Prostate gland (tissue), 2 donors: Measurements from ENCODE around the gene CCDC127. TPM values are rescaled to one million over a fixed set of nuclear protein-coding genes. Genes with fewer than 3 reads are reported as not detected.

Source experiments
- DNase-seq: peaks from one replicate; pipeline ENCODE4 v3.0.0-alpha.2; 2019; ENCODE audit warnings: low spot score
- H3K27ac ChIP-seq, 2 donors: fragments of 200-600 bp; sonication (generic); 2 replicates each; pipeline ENCODE4 v1.5.1; 2017 to 2019
- H3K27me3 ChIP-seq: fragments of 200-600 bp; sonication (generic); replicated peaks from 2 replicates; pipeline ENCODE4 v1.5.1; 2019; ENCODE audit not compliant: insufficient read depth
- H3K36me3 ChIP-seq, 2 donors: fragments of 200-600 bp; sonication (generic); 1 replicate in 1 of 2; 2 replicates in 1 of 2; pipeline versions ENCODE4 v1.5.1 to v1.8.1; 2017 to 2019
- H3K4me1 ChIP-seq: fragments of 200-600 bp; sonication (generic); replicated peaks from 2 replicates; pipeline ENCODE4 v1.5.1; 2019
- H3K4me3 ChIP-seq, 2 donors: fragments of 200-600 bp; sonication (generic); 2 replicates each; pipeline ENCODE4 v1.5.1; 2017 to 2019
- H3K9me3 ChIP-seq: fragments of 200-600 bp; sonication (generic); 2 replicates; pipeline ENCODE4 v1.5.1; 2017
- POLR2A ChIP-seq: fragments of 450-650 bp; IDR thresholded peaks from one replicate; pipeline ENCODE4 v1.6.1; 2016; ENCODE audit warnings: antibody characterized with exemption, mild to moderate bottlenecking
- POLR2AphosphoS5 ChIP-seq: sonication (generic); formaldehyde crosslinking; IDR thresholded peaks from one replicate; pipeline ENCODE4 v1.6.1; 2017; ENCODE audit warnings: antibody characterized with exemption
- WGBS: methylation state at CpG from one replicate; pipeline ENCODE4 v1.1.5; 2018; 5-methylcytosine and 5-hydroxymethylcytosine counted together
- intact Hi-C: fragments of 100-400 bp; cut with DNase I; formaldehyde crosslinking; loops from one replicate; pipeline ENCODE4 v1.14.2; 2022
- total RNA-seq, 2 donors: library from RNA; depleted of rRNA; stranded (reverse); fragments of >200 nt; gene quantifications; one replicate each; pipeline ENCODE4 v1.1.0, GENCODE V29; 2016
- TF ChIP-seq, protein P1 (sequence below), 4 experiments: fragments of 200-600 bp in 2 of 4; fragments of 450-650 bp in 2 of 4; sonication (generic) in 2 of 4; IDR thresholded peaks; 1 replicate in 3 of 4; 2 replicates in 1 of 4; pipeline ENCODE4 v1.5.1; 2016 to 2019; ENCODE audit warnings: antibody characterized with exemption in 4 of 4, mild to moderate bottlenecking in 2 of 4, moderate library complexity in 2 of 4

The CCDC127 gene
- total RNA-seq, 2 donors from 2014 or later, result 4.7 to 5.2 TPM

DNA sequence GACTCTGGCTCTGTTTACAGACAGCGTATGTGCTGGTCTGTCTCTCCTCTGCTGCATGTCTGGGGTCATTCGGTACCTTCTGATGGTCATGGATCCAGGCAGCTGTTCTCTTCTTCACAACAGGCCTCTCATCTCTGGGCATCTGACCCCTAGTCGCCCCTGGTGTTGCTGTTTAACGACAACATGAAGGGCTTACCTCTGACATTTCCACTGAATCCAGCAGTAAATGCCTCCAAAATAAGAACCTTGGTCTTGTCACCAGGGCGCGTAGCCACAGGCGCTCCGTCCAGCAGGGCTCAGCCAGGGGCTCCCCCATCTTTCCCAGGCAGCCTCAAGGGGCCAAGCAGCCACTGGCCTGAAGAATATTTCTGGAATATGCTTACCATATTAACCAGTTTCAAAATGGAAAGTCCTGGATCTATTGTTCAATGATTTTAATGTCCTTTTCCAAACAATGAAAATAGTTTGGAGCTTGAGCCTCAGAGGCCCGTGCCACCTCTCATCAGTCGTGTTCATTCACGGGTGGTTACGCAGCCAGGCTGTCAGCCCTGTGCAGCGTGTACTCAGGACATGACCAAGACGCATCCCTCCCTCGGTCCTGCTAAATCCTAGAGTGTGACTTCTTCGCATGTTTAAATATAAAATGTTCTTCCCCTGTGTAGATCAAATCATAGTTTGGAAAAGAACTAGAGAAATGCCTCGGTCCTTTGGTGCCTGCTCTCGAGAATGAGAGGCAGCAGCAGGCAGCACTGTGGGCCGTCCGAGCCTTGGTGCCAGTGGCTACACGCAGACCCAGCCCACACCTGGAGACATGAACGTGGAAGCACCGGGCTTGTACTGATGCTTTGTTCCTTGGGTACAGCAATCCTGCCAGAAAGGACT is 56.8 kb downstream of the CCDC127 start:
- no peak for DNase-seq
- H3K36me3 ChIP-seq, result no peaks in the 10 kb centered on the region
- no peaks in the 10 kb centered on the region for H3K9me3 ChIP-seq
- no peaks in the 10 kb centered on the region for H3K4me1 ChIP-seq
- no peak overlapping the region for H3K27ac ChIP-seq
- whole genome bisulfite sequencing, result 86% methylated on average over 23 of the region's 23 CpGs
- intact Hi-C loops, result no loop called here
- H3K4me3 ChIP-seq, result no peak overlapping the region
- H3K27me3 ChIP-seq, result no peaks in the 10 kb centered on the region
- no peak for TF ChIP-seq POLR2A
- no peak for TF ChIP-seq POLR2AphosphoS5
- TF ChIP-seq, protein P1, sequence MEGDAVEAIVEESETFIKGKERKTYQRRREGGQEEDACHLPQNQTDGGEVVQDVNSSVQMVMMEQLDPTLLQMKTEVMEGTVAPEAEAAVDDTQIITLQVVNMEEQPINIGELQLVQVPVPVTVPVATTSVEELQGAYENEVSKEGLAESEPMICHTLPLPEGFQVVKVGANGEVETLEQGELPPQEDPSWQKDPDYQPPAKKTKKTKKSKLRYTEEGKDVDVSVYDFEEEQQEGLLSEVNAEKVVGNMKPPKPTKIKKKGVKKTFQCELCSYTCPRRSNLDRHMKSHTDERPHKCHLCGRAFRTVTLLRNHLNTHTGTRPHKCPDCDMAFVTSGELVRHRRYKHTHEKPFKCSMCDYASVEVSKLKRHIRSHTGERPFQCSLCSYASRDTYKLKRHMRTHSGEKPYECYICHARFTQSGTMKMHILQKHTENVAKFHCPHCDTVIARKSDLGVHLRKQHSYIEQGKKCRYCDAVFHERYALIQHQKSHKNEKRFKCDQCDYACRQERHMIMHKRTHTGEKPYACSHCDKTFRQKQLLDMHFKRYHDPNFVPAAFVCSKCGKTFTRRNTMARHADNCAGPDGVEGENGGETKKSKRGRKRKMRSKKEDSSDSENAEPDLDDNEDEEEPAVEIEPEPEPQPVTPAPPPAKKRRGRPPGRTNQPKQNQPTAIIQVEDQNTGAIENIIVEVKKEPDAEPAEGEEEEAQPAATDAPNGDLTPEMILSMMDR (IDR thresholded peaks at IDR 0.05), result no peak

GRCh38 chr5:160173-160510 is 57.8 kb downstream of the CCDC127 start:
- Histone ChIP-seq H3K27me3 (no peaks in the 10 kb centered on the region), H3K36me3 (no peaks in the 10 kb centered on the region), H3K4me1 (no peaks in the 10 kb centered on the region), H3K9me3 (no peaks in the 10 kb centered on the region), H3K27ac (no peak overlapping the region), H3K4me3 (no peak overlapping the region)
- 80% methylated on average over 14 of the region's 14 CpGs for WGBS
- DNase-seq, result no peak
- intact Hi-C loops, result no loop called here
- TF ChIP-seq POLR2A, result no peak
- TF ChIP-seq, protein P1 (IDR thresholded peaks at IDR 0.05), result no peak
- no peak for TF ChIP-seq POLR2AphosphoS5

DNA sequence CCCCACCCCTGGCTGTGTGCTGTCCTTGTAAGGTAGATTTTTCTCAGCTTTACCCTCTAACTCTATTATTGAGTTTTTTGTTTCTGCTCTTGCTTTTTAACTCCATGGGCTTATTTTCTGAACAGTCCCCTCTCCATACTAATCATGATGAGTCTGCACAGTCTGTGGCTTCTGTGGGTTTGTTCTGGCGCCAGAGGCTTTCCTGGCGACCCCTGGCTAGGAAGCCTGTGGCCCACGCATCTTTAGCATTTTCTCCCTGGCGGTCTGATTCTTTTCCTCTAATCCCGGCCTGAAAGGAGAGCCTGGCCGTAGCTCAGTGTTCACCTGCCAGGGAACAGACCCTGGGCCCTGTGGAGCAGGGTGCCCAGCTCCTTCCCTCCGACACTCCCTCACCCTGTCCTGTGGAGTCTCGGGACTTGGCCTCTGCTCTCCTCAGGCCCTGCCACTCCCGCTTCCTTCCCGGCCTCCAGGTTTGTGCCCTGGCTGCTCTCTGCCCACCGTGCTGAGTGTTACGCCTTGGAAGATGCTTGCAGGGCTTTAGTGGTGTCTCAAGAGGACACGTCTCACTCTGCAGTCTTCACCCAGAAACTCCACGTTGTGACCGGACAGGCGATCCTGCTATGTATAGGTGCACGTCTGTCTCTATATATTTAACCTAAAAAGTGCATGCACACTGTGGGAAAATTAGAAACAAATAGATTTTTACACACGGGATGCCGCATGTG is 58.3 kb downstream of the CCDC127 start:
- TF ChIP-seq POLR2A, result no peak
- no peak for TF ChIP-seq POLR2AphosphoS5
- TF ChIP-seq, protein P1 (IDR thresholded peaks at IDR 0.05), result no peak
- H3K27ac ChIP-seq, result no peak overlapping the region
- H3K27me3 ChIP-seq, result no peaks in the 10 kb centered on the region
- H3K36me3 ChIP-seq, result no peaks in the 10 kb centered on the region
- DNase-seq, result no peak
- intact Hi-C loops, result no loop called here
- WGBS, result 82% methylated on average over 19 of the region's 19 CpGs
- H3K4me1 ChIP-seq, result no peaks in the 10 kb centered on the region
- H3K4me3 ChIP-seq, result no peak overlapping the region
- H3K9me3 ChIP-seq, result no peaks in the 10 kb centered on the region

DNA sequence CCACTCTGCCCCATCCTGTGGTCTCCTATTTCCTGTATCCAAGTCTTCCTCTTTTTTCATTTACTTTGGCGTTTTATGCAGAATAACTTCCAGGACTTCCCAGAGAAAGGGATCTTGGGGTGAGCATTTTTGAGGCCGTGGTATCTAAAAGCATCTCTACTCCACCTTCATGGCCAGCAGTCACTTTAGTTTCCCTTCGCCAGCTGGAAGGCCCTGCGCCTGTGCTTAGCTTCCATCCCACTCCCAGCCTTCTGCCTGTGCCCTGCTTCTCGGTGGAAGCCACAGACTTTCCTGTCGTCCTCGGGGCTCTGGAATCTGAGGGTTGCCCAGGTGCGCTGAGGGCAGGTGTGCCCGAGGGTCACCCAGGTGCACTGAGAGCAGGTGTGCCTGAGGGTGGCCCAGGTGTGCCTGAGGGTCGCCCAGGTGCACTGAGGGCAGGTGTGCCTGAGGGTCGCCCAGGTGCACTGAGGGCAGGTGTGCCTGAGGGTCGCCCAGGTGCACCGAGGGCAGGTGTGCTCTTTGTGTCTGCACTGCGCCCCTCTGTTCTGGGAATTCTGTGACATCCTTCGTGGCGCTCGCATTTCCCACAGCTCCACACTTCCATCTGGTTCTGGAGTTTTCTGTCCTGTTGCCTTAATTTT is 59.0 kb downstream of the CCDC127 start:
- Histone ChIP-seq H3K27me3 (no peaks in the 10 kb centered on the region), H3K9me3 (no peaks in the 10 kb centered on the region), H3K36me3 (no peaks in the 10 kb centered on the region), H3K4me3 (no peak overlapping the region), H3K4me1 (no peaks in the 10 kb centered on the region), H3K27ac (no peak overlapping the region)
- intact Hi-C loops, result no loop called here
- TF ChIP-seq POLR2A (no peak), POLR2AphosphoS5 (no peak)
- TF ChIP-seq, protein P1 (IDR thresholded peaks at IDR 0.05), result no peak
- 85% methylated on average over 17 of the region's 17 CpGs for WGBS
- DNase-seq, result no peak
